HG02884 (cell line): Measurements from ENCODE around the gene RBM14.
"Not testable (repeated sequence)": the region's sequence is repeated elsewhere in the genome, so short reads cannot be mapped to it uniquely, and the experiment has no call there.

Experiments used
- ATAC-seq: cut with Tn5 transposase; IDR thresholded peaks from one replicate; pipeline ENCODE4 v1.9.1; 2021; ENCODE audit warnings: mild to moderate bottlenecking, moderate library complexity; ENCODE audit not compliant: unreplicated experiment

RBM14 gene, protein sequence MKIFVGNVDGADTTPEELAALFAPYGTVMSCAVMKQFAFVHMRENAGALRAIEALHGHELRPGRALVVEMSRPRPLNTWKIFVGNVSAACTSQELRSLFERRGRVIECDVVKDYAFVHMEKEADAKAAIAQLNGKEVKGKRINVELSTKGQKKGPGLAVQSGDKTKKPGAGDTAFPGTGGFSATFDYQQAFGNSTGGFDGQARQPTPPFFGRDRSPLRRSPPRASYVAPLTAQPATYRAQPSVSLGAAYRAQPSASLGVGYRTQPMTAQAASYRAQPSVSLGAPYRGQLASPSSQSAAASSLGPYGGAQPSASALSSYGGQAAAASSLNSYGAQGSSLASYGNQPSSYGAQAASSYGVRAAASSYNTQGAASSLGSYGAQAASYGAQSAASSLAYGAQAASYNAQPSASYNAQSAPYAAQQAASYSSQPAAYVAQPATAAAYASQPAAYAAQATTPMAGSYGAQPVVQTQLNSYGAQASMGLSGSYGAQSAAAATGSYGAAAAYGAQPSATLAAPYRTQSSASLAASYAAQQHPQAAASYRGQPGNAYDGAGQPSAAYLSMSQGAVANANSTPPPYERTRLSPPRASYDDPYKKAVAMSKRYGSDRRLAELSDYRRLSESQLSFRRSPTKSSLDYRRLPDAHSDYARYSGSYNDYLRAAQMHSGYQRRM

DNA sequence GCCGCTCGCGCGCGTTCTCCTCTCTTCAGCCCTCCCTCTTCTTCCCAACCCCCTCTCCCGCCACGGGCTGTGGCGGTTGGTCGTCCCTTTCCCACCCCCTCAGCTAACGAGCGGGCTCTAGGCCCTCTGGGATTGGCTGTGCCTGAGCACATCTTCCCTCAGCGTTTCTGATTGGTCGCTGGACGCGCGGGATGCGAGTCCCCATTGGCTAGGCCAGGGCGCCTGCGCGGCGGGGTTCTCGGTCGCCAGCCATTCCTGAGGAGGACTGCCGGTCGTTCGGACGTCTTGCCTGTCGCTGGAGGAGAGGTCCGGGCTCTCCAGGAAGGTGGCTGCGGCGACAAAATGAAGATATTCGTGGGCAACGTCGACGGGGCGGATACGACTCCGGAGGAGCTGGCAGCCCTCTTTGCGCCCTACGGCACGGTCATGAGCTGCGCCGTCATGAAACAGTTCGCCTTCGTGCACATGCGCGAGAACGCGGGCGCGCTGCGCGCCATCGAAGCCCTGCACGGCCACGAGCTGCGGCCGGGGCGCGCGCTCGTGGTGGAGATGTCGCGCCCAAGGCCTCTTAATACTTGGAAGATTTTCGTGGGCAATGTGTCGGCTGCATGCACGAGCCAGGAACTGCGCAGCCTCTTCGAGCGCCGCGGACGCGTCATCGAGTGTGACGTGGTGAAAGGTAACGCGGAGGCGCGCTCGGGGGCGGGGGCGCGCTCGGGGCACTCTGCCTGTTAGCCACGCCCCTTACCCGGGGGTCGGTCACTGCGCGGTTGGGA, at the start of gene RBM14:
Gene RBM14, plus strand, starts transcription at position 252 of the 776 bp plus-strand sequence. Its CDS starts 91 bp downstream, at position 343.
- ATAC-seq = peak; percentile 90

DNA sequence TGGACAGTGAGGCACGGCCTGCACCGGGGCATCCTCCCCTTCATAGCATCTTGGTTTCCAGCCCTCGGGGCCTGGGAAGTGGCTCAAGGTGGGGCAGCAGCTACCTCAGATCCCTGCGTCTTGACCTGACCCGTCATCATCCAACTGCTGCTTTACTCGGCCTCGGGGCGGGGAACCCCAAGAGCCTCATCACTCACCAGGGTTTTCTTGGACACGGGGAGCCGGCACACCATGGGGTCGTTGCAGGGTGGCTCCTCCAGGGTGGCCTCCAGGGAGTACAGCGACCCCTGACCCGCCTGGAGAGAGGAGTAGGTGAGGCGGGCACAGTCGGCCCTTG, 48.7 kb upstream of the RBM14 start:
- no peak for ATAC-seq

DNA sequence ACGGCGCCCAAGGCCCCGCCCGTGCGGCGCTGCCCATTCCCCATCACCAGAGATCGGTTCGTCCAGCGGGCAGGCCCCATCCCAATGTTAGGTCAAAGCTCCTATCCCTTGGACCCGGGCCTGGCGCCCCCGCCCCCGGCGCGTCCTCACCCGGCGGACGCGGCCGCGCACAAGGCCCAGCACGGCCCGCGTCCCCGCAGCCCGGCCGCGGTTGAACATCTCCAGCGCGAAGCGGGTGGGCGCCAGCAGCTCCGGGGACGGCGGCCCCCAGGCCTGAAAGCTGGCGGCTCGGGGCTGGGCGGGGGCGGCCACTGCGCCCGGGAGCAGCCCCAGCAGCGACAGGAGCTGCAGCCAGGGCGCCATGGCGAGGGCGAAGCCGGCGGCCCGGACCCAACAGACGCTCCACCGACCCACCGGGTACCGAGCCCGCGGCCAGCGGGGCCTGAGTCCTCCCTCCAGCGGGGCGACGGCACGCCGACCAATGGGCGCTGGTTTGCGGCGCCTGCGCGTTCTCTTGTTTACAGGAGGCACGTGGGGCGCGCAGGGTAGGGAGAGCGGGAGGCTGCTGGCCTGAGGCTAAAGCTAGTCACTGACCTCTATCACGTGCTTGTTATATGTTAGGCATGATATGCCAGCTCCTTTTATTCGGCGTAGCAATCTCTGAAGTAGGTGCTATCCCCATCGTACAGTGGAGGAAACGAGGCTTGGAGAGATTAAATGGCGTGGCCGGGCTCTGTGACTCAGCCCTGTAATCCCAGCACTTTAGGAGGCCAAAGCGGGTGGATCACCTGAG, 48.1 kb upstream of the RBM14 start, which contains the start of gene CTSF:
Gene CTSF, minus strand, starts transcription at position 483 of the 793 bp plus-strand sequence. Its CDS starts 120 bp downstream, at position 363.
- no peak for ATAC-seq

DNA sequence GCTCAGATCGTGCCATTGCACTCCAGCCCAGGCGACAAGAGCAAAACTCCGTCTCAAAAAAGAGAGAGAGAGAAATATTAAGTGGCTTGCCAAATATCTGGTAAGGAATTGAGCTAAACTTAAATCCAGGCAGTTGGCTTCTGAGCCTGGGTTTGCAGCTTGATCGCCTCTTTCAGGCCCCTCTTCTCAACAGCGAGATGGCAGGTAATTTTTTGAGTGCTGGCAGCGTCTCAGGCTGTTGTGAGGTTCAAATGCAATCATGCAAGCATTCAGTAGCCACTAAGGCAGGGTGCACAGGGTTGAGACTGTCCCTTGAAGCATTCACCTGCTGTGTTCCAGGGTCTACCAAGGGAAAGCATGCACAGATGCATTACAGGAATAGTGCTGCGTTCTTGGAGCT, 47.4 kb upstream of the RBM14 start:
- ATAC-seq = no peak

DNA sequence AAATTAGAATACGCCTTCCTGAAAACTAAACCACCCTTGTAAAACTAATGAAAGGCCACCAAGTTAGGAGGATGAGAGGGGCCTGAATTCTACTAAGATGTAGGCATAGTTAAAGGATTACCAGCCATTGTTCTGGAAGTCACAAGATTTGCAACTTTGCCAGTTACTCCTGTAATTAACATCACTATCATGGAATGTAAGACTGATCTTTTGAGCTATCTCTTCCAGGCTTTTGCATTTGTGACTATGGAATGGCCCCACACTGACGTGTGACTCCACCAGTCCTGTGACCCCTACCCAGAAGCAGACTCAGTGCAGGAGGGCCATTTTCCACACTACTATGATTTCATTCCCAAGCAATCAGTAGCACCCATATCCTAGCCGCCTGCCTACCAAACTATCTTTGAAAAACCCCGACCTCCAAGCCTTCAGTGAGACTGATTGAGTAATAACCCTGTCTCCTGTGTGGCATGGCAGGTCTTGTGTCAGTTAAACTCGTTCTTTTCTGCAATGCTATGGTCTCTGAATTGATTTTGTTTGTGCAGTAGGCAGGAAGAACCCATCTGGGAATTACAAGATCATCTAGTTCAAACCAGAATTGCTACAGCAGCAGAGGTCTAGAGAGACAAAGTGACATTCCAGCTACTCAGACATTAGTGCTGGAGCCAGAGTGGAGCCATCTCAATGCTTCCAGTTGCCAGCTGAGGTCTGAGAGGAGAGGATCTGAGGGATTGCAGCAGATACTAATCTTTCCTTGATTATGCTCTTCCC, 46.2 kb upstream of the RBM14 start:
- no peak for ATAC-seq

DNA sequence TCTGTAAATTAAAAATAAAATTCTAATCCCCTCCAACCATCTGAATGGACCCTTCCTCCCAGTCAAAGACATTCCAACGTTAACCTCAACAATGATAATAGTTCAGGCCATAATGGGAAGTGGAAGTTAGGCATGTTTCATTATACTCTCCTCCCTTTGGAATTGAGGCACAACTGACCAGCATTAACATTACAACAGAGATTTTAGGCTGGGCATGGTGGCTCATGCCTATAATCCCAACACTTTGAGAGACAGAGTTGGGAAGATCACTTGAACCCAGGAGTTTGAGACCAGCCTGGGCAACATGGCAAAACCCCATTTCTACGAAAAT, 45.6 kb upstream of the RBM14 start:
- ATAC-seq = no peak

DNA sequence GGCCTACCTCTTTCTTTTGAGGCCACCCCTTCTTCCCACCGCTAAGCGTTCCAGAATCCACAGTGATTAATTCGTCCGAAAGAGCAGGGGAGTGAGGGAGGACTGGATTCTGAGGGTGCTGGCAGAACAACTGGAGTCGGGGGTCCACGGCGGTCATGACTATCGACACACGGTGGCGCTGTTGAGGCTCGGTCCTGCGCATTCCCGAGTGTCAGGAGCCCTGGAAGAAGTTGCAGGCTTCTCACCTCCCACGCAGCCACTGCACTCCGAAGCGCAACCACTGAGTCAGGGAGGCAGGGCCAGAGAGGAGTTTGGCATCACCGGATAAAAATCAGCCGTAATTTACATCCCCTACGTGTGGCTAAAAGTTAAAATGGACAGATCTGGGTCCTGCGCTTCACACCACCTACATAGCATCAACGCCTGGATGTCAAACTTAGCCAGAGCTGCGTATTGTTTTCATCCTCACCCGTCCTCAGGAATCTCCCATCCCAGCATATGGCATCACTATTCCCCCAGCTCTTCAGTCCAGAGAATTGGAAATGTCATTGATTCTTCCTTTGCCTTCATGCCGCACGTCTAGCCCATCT, 37.3 kb upstream of the RBM14 start:
- ATAC-seq = no peak

DNA sequence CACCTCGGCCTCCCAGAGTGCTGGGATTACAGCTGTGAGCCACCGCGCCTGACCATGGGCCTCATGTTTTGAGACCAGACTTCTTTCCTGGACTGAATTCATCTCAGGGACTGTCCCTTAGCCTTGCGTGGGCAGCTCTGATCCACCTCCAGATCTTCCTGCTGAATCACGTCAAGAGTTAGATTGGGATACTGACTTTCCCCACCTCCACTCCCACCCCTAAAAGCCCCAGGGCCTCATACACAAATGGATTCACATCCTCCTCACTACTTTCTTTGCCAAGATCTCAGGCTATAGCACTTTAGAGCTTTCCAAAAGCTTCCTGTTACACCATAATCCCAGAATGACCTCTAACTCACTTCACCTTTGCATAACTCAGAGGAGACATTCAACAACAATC, 35.6 kb upstream of the RBM14 start:
- no peak for ATAC-seq

DNA sequence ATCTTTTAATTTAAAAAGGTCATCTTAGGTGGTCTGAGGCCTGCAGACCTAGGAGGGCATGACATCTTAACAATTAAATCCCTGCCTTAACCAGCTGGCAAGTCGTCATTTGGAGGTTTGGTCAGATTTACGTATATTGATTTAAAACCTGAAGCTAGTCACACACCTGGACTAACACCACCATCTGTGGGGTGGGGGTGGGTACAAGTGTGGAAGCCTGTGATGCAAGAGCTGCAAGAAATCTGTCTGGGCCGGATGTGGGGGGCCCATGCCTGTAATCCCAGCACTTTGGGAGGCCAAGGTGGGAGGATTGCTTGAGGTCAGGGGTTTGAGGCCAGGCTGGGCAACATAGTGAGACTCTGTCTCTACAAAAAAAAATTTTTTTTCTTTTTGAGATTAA, 35.2 kb upstream of the RBM14 start:
- ATAC-seq = no peak

DNA sequence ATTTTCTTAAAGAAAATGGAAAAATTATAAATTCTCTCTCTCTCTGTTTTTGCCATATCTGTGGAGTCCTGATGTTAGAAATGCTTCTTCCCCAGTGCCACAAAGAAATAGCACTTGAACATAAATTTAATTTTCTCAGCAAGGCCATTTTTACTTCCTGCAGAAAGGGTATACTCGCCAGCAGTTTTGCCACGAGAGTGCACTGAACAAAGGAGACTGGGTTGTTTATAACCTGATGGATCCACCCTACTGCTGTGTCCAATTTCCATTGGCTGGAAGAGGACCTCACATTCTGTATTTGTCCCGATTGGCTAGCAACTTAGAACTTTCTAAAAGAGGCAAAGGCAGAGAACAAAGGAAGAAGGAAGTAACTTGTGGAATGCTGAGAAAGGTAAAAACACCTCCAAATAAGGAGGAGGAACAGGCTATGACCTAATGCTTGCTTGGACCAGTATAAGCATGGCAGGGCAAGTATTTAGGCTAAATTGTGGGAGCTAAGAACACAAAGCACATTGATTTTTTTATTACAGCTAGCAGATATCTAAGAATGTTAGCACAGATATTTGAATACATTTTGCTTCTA, 33.8 kb upstream of the RBM14 start:
- ATAC-seq = not testable (repeated sequence)

DNA sequence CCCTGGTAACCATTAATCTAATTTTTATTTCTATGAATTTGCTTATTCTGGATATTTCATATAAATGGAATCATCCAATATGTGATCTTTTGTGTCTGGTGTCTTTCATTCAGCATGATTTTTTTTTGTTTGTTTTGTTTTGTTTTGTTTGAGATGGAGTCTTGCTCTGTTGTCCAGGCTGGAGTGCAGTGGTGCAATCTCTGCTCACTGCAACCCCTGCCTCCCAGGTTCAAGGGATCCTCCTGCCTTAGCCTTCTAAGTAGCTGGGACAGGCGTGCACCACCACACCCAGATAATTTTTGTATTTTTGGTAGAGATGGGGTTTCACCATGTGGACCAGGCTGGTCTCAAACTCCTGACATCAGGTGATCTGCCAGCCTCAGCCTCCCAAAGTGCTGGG, 31.0 kb upstream of the RBM14 start:
- not testable (repeated sequence) for ATAC-seq

DNA sequence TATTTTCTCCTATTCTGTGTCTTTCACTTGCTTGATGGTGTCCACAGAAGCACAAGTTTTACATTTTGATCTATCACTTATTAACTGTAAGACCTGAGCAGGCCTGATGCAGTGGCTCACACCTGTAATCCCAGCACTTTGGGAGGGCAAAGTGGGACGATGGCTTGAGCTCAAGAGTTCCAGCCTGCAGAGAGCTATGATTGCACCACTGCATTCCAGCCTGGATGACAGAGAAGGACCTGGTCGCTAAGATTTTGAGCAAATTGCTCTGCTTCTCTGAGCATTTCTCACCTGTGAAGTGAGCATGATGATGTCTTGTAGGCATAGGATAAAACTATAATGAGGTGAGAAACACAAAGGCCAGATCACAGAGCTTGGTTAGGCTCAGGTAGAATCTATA, 30.3 kb upstream of the RBM14 start:
- no peak for ATAC-seq

DNA sequence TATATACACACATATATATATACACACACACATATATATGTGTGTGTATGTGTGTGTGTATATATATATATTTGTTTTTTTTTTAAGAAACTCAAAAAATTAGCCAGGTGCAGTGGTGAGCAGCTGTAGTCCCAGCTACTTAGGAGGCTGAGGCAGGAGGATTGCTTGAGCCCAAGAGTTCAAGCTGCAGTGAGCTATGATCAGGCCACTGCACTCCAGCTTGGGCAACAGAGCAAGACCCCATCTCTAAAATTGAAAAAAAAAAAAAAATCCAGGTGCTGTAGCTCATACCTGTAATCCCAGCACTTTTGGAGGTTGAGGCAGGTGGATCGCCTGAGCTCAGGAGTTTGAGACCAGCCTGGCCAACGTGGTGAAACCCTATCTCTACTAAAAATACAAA, 27.1 kb upstream of the RBM14 start:
- ATAC-seq = not testable (repeated sequence)

DNA sequence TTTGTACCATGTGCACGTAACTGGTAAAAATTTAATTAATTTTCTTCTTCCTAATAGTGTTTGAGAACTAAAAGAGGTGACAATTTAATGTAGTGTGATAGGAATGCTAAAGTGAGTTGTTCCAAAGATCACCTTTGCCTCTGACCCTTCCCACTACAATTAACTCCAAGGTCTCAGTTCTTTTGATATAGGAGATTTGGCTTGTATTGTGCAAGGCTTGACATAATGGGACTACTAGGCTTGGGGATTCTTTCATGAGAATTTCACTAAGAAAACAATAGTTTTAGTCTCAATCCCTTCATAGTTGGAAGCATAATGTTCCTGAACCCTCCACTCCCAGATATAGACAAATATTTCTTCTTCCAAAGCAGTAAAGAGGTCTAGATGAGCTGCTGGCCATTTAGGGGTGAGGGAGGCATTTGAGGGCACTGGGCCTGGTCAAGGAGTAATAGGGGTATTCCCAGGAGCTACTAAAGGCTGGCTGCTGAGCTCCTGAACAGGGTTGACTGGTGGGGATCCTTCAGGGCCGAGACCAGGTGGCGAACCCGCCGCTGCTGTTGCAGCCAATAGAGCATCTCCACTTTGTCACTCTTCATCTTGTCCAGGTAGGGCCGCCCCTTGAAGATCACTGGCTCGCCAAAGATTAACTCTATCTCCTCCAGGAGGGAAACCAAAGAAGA, 26.3 kb upstream of the RBM14 start:
- ATAC-seq = no peak

DNA sequence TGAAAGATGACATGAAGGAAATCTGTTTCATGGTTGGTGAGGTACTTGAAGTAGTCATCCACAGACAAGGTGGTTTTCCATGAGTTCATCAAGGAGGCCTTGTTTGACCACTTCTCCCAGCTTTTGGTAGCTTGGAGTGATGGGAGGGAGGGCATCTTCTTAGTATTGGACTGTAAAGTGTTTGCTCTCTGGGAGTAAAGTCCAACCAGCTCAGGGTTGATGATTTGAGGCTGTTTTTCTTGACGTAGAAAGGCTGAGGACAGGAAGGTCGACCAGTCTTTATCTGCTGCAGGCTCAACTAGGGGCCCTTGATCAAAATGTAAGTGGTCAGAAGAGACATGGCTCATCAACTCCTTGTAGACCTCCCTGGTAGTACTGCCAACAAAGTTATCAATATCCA, 25.3 kb upstream of the RBM14 start:
- no peak for ATAC-seq

DNA sequence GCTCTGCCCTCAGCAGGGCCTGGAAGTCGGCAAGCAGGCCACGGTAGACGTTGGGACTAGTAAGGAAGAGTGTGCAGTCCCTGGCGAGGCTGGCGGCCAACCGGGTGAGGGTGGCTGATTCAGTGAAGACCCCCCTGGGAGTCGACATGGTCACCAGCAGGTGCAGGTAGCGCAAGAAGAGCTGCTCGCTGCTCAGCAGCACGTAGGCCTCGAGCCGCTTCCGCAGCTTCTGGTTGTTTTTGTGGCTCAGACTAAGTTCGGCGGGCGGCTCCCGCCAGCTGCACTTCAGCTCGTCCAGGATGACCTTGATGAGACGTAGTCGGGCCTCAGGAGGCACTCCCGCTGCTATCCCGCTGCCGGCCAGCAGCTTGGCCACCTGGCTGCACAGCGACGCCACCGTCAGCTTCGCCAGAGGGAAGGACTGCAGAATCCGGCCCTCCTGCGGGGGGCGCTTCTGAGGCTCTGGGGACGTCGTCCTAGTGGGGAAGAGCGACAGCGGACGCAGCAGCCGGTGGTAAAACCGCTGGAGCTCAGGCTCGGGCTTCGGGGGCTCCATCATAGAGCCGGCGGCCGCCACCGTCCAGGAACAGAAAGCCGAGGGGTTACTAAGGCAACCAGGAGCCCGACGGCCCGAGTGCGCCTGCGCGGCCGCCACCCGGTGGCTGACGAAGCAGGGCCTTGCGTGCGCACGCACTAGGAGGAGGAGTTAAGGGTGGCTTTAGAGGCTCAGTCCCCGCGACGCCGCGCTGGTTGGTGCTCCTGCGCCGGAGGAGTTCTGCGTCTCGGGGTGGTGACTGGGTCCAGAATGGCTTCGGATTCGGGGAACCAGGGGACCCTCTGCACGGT, 23.8 kb upstream of the RBM14 start, which contains the start of the genes CCDC87 and CCS:
Gene CCDC87, minus strand, starts transcription at position 607 of the 846 bp plus-strand sequence. Its CDS starts 48 bp downstream, at position 559.
Gene CCS, plus strand, starts transcription at position 729 of the 846 bp plus-strand sequence. Its CDS starts 77 bp downstream, at position 806.
- ATAC-seq = peak; percentile 91

DNA sequence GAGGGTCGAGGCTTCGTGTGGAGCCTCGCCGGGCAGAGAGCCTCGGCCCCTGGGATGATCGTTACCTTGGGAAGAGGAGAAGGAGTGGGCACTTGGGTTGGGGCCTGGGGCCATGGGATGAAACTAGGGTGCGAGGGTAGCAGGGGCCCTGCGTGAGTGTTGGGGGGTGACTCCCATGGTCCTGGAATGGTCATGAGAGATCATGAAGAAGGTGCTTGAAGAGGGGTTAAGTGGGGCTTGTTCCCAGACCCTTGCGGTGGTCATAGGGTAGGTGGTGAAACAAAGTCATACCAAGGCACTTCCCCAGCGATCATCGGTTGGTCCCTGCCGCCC, 23.2 kb upstream of the RBM14 start:
- ATAC-seq = no peak

DNA sequence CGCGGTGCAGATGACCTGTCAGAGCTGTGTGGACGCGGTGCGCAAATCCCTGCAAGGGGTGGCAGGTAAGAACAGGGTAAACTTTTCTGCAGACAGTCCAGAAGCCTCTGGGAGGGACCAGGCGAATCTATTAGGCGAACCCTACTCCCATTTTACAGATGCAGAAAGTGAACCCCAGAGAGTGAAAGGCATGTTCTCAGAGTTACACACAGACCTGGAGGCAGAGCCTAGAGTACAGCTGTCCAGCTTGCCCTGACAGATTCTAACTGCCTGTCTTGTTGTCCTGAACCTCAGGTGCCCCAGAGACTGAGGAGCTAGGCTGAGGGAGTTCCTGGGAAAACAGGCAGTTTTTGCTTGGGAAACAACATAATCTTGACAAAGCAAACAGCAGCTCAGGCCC, 22.8 kb upstream of the RBM14 start:
- no peak for ATAC-seq
